ENCODE measurements around the gene APOO.

- TF ChIP-seq CTCF (IDR thresholded peaks at IDR 0.05) (no peak), EZH2 (IDR thresholded peaks at IDR 0.05) (no peak)
Observed at GRCh38 chrX:23826216-23826615, 81.5 kb downstream of the APOO start.
